ENCODE results near the gene BTG4. TPM values are rescaled to one million over a fixed set of nuclear protein-coding genes. Genes with fewer than 3 reads are reported as not detected.

BTG4 gene
- total RNA-seq, 3 donors from 2014 or later (not counting 1 experiment from before 2014, with no cell fraction given), result not detected

GRCh38 chr11:111541254-111542061 is 29.3 kb upstream of the BTG4 start:
- TF ChIP-seq, protein P1, sequence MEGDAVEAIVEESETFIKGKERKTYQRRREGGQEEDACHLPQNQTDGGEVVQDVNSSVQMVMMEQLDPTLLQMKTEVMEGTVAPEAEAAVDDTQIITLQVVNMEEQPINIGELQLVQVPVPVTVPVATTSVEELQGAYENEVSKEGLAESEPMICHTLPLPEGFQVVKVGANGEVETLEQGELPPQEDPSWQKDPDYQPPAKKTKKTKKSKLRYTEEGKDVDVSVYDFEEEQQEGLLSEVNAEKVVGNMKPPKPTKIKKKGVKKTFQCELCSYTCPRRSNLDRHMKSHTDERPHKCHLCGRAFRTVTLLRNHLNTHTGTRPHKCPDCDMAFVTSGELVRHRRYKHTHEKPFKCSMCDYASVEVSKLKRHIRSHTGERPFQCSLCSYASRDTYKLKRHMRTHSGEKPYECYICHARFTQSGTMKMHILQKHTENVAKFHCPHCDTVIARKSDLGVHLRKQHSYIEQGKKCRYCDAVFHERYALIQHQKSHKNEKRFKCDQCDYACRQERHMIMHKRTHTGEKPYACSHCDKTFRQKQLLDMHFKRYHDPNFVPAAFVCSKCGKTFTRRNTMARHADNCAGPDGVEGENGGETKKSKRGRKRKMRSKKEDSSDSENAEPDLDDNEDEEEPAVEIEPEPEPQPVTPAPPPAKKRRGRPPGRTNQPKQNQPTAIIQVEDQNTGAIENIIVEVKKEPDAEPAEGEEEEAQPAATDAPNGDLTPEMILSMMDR (IDR thresholded peaks at IDR 0.05), result no peak
- H3K27ac Mint-ChIP-seq, result peak overlapping the region in 1 of 2 donors; percentile 2

DNA sequence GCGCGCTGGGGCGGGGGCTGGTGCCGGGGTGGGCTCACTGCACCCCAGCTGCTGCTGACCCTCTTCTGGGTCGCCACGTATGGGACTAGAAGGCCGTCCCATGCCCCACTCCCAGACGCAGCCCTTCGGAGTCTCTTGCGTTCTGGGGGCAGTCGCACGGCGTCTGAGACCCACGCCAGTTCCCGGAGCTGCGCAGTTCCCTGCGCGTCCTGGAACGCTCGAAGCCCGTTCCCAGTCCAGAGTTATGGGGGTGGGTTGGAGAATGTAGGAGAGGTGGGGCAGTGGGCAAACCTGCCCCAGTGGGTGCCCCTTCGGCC is 28.7 kb upstream of the BTG4 start:
- H3K9me3 Mint-ChIP-seq, result no peaks in the 10 kb centered on the region
- no peaks in the 10 kb centered on the region for H3K9me3 ChIP-seq (ENCODE audit: control insufficient read depth, insufficient read depth, low read length)
- peaks cover 34% of the 10 kb centered on the region for H3K4me1 ChIP-seq (ENCODE audit: control insufficient read depth, insufficient read depth, low read length)
- no peaks in the 10 kb centered on the region for H3K36me3 Mint-ChIP-seq
- TF ChIP-seq, protein P1 (IDR thresholded peaks at IDR 0.05), result no peak
- H3K4me1 Mint-ChIP-seq, result peaks cover 24 to 30% of the 10 kb centered on the region in 2 donors
- H3K4me3 Mint-ChIP-seq, result no peak overlapping the region
- DNase-seq, result no peak
- H3K27me3 ChIP-seq (ENCODE audit: control insufficient read depth, insufficient read depth, low read length), result peaks cover 24% of the 10 kb centered on the region
- no peak overlapping the region for H3K27ac ChIP-seq (ENCODE audit: low read length)
- peak overlapping the region; percentile 20 for H3K4me3 ChIP-seq (ENCODE audit: low read length)
- no peaks in the 10 kb centered on the region for H3K36me3 ChIP-seq (ENCODE audit: control insufficient read depth, insufficient read depth, low read length)
- H3K27ac Mint-ChIP-seq, result no peak overlapping the region
- ATAC-seq, result peak in 2 of 3 donors; percentile 4 to 9
- peaks cover 53 to 92% of the 10 kb centered on the region in 2 donors for H3K27me3 Mint-ChIP-seq (ENCODE audit: low read depth in 2 of 2)
- intact Hi-C loops (cut with micrococcal nuclease), result no loop called here
- 2% methylated on average over 22 of the region's 22 CpGs for WGBS (ENCODE audit: insufficient coverage)

More at GRCh38 chr11:111541254-111542061, 29.3 kb upstream of the BTG4 start:
- H3K4me3 Mint-ChIP-seq, result peak overlapping the region; percentile 88
- H3K27me3 Mint-ChIP-seq (ENCODE audit: low read depth in 2 of 2), result peaks cover 52 to 92% of the 10 kb centered on the region in 2 donors
- Histone ChIP-seq H3K36me3 (ENCODE audit: control insufficient read depth, insufficient read depth, low read length) (no peaks in the 10 kb centered on the region), H3K9me3 (ENCODE audit: control insufficient read depth, insufficient read depth, low read length) (no peaks in the 10 kb centered on the region), H3K27me3 (ENCODE audit: control insufficient read depth, insufficient read depth, low read length) (peaks cover 25% of the 10 kb centered on the region), H3K4me1 (ENCODE audit: control insufficient read depth, insufficient read depth, low read length) (peaks cover 34% of the 10 kb centered on the region), H3K27ac (ENCODE audit: low read length) (no peak overlapping the region), H3K4me3 (ENCODE audit: low read length) (peak overlapping the region; percentile 20)
- WGBS (ENCODE audit: insufficient coverage), result 7% methylated on average over 41 of the region's 41 CpGs
- ATAC-seq (no peak), DNase-seq (peak in 1 of 2 donors; percentile 15)
- intact Hi-C loops (cut with micrococcal nuclease), result no loop called here
- H3K4me1 Mint-ChIP-seq, result peaks cover 24 to 30% of the 10 kb centered on the region in 2 donors
- no peaks in the 10 kb centered on the region for H3K9me3 Mint-ChIP-seq
- H3K36me3 Mint-ChIP-seq, result no peaks in the 10 kb centered on the region

- Histone ChIP-seq H3K36me3 (ENCODE audit: control insufficient read depth, insufficient read depth, low read length) (no peaks in the 10 kb centered on the region), H3K9me3 (ENCODE audit: control insufficient read depth, insufficient read depth, low read length) (no peaks in the 10 kb centered on the region), H3K27me3 (ENCODE audit: control insufficient read depth, insufficient read depth, low read length) (peaks cover 24% of the 10 kb centered on the region), H3K4me1 (ENCODE audit: control insufficient read depth, insufficient read depth, low read length) (peaks cover 34% of the 10 kb centered on the region), H3K27ac (ENCODE audit: low read length) (no peak within 1 kb of the TSS), H3K4me3 (ENCODE audit: low read length) (peak within 1 kb of the TSS; percentile 20)
- Mint-ChIP-seq H3K4me3 (peak within 1 kb of the TSS; percentile 88), H3K4me1 (peaks cover 24 to 30% of the 10 kb centered on the region in 2 donors), H3K27me3 (ENCODE audit: low read depth in 2 of 2) (peaks cover 50 to 88% of the 10 kb centered on the region in 2 donors), H3K27ac (peak within 1 kb of the TSS in 1 of 2 donors; percentile 64), H3K9me3 (no peaks in the 10 kb centered on the region), H3K36me3 (no peaks in the 10 kb centered on the region)
- peak; percentile 47 to 57 for DNase-seq
- intact Hi-C loops (cut with micrococcal nuclease), result no loop called here
- ATAC-seq, result peak; percentile 58 to 79 (median 68)
- WGBS (ENCODE audit: insufficient coverage), result 10% methylated on average over 70 of the region's 70 CpGs
- TF ChIP-seq, protein P1 (IDR thresholded peaks at IDR 0.05), result no peak
These were observed 28.1 kb upstream of the BTG4 start, which contains the start of gene LAYN for GRCh38 chr11:111540114-111540936. Gene LAYN (plus strand): TSS chr11:111540720. CDS start chr11:111540844, 124 bp downstream.
